GM13977 (cell line): Measurements from ENCODE around the gene ARHGAP44.

Experiments used
- DNase-seq: peaks from one replicate; pipeline ENCODE4 v3.0.0; 2012; ENCODE audit warnings: low spot score
- in situ Hi-C: fragments of 300-500 bp; cut with MboI; formaldehyde crosslinking; loops from one replicate; pipeline ENCODE4 v1.12.0; 2022; ENCODE audit warnings: low sequenced_read_pairs, low pct_unique_long_range_greater_than_20kb, mixed read lengths, inconsistent platforms; ENCODE audit not compliant: unreplicated experiment
- TF ChIP-seq, protein P1 (sequence below): IDR thresholded peaks from 2 replicates; pipeline ENCODE4 v1.5.1; 2012; ENCODE audit warnings: mild to moderate bottlenecking, control low read depth; ENCODE audit not compliant: insufficient read depth; ENCODE audit errors: extremely low read depth, missing control alignments

Gene ARHGAP44

DNA sequence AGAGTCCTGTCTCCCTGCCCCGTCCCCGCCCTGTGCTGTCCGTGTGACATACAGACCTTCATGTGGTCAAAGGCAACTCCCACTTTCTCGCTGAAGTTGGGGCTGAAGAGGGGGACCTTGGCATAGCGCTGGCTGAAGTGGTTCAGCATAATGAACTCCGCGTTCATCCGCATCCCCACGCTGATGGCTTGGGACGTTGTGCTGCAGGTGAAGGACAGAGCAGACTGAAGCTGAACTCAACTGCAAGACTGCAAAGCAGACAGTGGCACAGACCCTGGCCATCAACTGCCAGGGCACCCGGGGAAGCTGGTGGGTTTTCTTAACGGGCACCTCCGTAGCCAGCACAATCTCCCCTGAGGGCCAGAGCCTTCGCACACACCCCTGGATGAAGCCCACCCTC lies 204.3 kb downstream of the ARHGAP44 start:
- DNase-seq = no peak
- TF ChIP-seq, protein P1, sequence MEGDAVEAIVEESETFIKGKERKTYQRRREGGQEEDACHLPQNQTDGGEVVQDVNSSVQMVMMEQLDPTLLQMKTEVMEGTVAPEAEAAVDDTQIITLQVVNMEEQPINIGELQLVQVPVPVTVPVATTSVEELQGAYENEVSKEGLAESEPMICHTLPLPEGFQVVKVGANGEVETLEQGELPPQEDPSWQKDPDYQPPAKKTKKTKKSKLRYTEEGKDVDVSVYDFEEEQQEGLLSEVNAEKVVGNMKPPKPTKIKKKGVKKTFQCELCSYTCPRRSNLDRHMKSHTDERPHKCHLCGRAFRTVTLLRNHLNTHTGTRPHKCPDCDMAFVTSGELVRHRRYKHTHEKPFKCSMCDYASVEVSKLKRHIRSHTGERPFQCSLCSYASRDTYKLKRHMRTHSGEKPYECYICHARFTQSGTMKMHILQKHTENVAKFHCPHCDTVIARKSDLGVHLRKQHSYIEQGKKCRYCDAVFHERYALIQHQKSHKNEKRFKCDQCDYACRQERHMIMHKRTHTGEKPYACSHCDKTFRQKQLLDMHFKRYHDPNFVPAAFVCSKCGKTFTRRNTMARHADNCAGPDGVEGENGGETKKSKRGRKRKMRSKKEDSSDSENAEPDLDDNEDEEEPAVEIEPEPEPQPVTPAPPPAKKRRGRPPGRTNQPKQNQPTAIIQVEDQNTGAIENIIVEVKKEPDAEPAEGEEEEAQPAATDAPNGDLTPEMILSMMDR = no peak

DNA sequence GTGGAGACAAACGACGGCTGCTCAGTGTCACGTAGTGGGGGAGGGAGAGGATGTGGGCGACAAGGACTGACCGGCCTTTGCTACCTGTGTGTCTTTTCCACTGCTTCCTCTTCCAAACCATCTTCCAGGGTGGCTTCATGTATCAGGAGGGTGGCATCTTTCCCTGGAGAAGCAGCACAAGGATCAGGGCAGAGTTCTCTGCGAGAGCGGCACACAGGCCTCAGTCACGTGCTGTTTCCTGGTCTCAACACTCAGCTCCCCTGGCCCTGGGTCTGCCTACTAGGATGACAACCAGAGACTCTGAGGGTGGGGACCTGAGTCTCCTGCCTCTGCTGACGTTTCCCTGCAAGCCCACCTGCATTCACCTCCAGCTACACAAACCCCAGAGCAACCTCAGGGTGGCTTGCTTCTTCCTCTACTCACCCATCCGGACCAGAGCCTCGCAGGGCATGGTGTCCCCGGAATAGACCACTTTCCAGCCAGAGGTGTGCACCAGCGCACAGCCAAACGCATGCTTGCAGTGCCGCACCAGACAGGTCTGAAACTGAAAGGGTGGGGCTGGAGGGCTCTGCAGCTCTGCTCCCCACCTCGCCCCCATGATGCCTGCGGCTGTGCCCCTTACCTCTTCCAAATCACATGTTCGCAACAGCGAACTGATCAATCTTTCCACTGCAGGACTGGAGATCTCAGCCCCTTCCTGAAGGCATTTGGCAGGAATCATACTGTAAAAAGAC lies 205.2 kb downstream of the ARHGAP44 start:
- in situ Hi-C loops = no loop called here
- DNase-seq = no peak
- TF ChIP-seq, protein P1 = no peak

More for the DNA sequence above, 204.3 kb downstream of the ARHGAP44 start:
- in situ Hi-C loops = no loop called here

DNA sequence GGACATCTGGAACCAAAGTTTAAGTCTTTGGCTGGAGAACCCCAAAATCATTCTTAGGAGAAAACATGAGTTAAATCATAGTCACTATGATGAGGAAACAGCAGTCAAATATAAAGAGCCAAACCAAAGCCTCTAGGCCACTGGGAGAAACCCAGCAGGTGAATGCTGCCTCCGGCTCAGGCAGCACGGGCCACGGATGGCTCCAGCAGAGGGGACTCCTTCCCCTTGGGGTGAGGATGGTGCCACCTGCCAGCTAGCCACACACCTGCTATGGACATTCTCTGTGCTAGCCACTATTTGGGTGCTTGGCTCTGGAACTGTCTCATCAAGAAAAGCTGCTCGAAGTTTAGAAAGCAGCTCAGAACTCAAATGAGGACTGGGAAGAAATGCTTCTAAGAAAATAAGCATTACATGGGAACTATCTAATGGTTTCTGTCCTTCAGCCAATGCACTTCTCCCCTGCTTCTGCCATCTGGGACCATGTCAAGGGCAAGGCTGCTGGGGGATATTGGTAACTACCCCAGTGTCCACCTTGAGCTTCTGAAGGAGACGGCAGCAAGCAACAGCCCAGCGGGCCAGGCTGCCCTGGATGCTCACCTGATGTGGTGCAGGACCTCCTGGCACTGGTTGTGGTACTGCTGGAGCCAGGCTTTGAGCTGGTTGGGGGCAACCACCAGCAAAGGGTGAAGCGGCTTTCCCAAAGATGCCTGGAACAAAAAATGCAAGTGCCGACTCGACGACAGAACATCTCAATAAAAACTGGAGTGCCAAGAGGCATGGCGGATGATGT lies 206.0 kb downstream of the ARHGAP44 start:
- no peak for DNase-seq
- TF ChIP-seq, protein P1 = no peak
- in situ Hi-C loops = no loop called here

DNA sequence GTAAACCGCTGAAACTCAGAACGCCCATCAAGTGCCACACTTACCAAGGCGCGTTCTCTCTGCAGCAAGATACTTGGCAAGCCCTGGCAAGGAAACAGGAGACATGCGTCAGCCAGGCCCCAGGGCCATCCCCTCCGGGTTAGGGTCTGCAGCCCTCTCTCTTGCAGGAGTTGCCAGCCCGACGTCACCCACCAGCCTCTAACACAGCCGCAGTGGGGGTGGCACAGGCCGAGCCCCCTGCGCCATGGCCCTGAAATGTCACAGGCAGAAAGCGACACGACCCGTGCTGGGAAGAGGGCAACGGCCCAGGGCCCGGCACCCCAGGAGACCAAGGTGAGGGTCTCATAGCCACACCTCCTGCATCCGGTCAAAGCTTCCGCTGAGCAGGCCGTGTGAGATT lies 206.6 kb downstream of the ARHGAP44 start:
- in situ Hi-C loops = no loop called here
- DNase-seq = no peak
- TF ChIP-seq, protein P1 = no peak

DNA sequence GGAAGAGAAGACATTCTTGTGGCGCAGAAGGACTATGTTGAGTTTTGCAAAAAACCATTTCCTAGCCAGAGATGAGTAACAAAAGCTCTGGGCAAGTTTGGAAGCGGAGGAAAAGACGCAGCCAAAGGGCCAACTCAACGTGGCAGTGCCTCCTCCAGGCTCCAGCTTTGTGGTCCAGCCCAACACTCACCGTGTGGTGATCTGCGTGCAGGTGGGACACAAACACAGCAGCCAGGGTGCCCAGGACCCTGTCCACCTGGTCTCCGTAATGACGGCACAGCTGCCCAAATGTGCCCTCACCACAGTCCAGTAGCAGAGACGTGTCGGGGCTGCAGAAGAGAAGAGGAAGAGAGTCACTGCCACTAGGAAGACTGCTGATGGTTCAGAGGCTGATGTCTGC lies 207.1 kb downstream of the ARHGAP44 start:
- no peak for DNase-seq
- in situ Hi-C loops = no loop called here
- TF ChIP-seq, protein P1 = no peak

DNA sequence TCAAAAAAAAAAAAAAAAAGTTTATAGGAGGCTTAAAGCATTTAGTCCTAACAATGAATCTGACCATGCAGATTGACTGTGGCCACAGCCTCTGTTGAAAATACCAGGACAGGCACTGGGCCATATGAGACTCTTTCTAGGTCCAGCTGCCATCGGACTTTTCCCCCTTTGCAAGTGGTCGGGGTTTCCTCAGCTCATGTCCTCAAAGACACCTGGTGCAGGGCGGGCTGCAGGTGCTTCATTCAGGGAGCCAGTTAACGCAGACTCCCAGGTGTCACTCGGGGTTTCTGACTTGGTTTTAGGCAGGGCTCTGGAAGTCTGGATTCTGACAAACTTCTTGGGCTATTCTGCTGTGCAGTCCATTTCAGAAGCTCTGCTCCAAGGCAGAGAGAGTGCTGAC lies 207.6 kb downstream of the ARHGAP44 start:
- in situ Hi-C loops = no loop called here
- DNase-seq = no peak
- TF ChIP-seq, protein P1 = no peak
